NCI-H748 treated with DMSO at 0.1 percent for 48 hours (cell line): ENCODE data around the gene SLC35A2.

Experiments
- DNase-seq: peaks from one replicate; lab custom pipeline; 2025; lab: John Stamatoyannopoulos, UW

Gene SLC35A2

GRCh38 chrX:48911412-48912182, at the start of gene SLC35A2:
TSS of gene SLC35A2 (minus strand) at chrX:48911646. CDS start at chrX:48911636, 10 bp downstream.
- DNase-seq, result peak; percentile 76

DNA sequence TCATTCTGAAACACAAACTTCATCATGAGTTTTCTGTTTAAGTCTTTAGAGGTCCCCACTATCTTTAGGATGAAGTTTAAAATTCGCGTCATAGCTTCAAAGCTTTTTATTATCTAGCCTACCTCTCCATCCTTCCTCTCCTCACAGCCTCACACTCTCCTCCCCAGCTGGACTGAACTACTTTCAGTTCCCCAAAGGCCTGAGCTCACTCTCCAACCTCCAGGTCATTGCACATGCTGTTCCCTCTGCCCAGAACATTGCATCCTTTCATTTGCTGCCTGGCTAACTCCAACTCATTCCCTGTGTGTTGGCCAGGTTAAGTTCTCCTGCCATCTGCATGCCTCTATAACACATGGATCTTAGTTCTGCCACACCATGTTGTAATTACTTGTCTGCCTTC, 48.8 kb upstream of the SLC35A2 start:
- no peak for DNase-seq

DNA sequence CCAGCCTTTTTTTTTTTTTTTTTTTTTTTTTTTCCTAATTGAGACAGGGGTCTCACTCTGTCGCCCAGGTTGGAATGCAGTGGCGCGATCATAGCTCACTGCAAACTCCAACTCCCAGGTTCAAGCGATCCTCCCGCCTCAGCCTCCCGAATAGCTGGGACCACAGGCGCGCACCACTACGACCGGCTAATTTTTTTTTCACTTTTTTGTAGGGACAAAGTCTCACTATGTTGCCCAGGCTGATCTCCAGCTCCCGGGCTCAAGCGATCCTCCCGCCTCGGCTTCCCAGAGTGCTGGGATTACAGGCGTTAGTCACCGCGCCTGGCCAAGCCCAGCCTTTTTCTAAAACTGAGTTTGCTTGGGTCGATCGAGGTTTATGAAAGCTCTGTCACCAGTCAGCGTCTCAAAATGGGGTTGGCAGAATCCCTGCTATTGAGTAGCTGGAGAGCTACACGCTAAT, 47.2 kb upstream of the SLC35A2 start:
- DNase-seq, result no peak

DNA sequence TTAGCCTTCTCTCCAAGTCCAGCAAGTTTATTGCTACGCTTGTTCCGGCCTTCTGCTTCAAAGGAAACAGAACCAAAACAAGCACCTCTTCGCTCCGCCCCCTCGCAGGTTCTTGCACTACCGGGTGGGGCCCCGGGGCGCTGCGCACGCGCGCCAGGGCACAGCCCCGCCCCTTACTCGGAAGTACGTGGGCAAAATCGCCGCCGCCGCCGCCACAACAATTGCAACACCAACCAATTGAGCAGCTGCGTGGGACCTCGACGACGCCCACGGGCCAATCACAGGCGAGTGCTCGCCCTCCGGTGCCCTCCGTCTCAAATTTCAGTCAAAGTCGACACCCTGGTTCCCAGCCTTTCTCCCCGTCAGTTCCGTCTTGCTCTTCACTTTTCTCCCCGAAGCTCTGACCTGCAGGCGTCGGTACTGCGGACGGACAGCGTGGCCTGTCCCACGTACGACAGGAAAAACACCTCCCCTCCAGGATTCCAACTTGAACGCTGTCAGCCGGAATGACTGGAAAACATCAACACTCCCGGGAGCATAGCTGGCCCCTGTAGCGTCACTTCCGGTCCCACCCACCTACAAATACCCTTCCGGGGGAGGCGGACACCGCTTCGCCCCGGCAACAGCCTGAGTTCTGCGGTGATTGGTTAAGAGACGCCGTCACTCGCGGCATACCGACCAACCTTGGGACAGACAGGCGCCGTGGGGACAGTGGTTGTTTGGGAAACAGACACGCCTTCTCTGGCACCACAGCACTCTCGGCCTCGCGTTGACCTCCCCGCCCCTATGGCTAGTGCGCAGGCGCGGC, 46.6 kb upstream of the SLC35A2 start:
- DNase-seq, result peak; percentile 88

DNA sequence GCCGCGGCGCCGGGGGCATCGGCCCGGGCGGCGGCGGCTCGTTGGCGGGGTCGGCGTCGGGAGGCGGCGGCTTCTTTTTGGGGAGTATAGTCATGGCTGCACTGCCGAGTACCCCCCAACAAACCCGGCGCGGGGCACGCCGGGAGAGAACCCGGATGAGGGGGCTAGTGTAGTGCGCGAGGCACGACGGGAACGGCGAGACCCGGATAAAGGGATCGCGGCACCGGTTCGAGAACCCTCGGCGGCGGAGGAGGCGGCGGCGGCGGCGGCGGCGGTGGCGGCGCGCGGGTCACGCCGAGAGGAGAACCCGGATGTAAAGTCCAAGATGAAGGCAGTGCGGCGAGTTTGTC, 46.0 kb upstream of the SLC35A2 start, which contains the start of gene OTUD5:
Gene OTUD5, minus strand, starts transcription at position 131 of the 350 bp plus-strand sequence. Its CDS starts 37 bp downstream, at position 94.
- peak; percentile 33 for DNase-seq

- no peak for DNase-seq
Measured at GRCh38 chrX:48956728-48957414, 45.4 kb upstream of the SLC35A2 start.

DNA sequence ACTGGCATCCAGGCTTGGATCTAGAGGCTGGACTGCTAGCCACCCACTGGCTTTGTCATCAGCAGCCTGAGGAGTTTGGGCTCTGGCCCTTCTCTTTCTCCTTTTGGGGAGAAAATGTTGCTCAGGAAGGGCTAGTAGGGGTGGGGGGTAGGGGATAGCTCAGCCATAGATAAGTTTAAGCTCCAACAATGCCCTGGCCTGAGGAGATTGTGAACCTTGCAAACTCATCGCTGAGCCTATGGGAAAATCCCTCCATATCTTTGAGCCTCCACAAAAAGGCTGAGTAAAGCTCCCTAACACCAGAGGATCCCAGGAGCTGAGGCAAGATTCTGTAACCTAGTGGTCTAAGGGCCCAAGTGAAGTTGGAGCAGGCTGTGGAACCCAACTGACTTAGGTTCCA, 37.1 kb upstream of the SLC35A2 start:
- DNase-seq, result no peak

GRCh38 chrX:48945517-48946348, 34.3 kb upstream of the SLC35A2 start:
- peak; percentile 3 for DNase-seq

DNA sequence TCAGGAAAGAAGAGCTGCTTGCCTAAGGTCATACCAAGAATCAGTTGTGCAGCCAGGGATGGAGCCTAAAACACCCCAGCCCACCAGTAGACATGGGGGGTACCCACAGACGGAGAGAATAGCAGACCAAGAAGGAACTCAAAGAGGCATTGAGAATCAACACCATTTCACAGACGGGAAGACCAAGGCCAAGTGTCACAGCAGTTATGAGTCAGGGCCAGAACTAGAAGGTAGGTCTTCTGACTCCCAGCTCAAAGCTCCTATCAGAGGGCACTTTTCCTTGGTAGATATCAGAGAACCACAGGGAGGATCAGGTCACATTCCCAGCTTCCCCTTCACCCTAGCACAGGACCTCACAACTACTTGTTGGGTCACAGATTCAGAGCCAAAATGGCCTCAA, 31.4 kb upstream of the SLC35A2 start:
- DNase-seq, result no peak

DNA sequence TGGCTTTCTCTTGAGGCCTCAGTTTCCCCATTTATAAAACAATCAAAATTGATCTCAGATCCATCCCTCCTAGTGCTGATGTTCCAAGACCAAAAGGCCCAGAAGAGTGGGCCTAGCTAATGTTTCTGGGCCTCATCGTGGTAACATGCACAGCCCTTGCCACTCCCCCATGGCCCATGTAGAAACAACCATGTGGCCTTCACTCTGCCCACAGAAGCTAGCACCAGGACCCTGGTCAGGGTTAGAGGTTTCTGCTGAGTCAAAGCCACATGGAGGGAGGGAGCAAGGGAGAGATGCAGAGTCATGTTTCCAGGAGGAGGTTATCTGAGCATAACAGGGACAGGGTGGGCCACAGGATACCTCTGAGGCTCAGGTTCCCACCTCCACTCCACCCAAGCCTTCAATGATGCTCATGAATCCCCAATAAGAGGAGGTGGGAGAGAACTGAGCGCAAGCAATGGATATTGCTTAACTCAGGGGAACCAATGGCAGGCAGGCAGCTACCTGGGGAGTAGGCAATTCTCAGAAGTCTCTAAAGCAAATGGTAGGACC, 29.0 kb upstream of the SLC35A2 start:
- DNase-seq, result no peak

DNA sequence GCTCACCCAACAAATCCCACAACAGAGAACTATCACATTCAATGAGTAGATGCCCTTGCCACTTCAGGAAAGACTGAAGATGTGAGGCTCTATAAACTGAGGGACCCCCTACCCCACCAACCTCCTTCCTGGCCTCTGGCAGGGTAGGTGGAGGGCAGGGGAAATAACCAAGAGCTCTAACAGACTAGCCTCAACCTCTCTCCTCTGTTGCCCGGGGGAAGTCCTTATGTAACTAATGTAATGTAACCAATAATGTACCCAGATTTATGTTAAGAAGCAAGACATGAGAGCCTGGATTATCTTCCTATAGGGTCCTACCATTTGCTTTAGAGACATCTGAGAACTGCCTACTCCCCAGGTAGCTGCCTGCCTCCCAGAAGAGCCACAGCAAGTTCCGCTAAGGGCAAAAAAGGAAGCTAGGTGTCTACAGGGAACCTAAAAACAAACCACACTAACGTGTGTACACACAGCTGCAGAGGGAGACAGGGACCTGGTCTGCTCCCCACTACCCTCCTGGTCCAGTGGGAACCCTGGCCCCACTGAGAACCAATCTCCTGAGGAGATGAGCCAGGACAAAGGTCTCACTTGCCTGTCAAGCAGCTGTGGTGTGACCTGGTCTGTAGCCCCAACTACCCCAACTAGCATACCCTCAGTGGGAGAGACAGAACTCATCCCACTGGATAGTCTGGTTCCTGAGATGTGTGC, 28.2 kb upstream of the SLC35A2 start:
- no peak for DNase-seq

GRCh38 chrX:48938721-48939425, 27.4 kb upstream of the SLC35A2 start:
- DNase-seq, result no peak

DNA sequence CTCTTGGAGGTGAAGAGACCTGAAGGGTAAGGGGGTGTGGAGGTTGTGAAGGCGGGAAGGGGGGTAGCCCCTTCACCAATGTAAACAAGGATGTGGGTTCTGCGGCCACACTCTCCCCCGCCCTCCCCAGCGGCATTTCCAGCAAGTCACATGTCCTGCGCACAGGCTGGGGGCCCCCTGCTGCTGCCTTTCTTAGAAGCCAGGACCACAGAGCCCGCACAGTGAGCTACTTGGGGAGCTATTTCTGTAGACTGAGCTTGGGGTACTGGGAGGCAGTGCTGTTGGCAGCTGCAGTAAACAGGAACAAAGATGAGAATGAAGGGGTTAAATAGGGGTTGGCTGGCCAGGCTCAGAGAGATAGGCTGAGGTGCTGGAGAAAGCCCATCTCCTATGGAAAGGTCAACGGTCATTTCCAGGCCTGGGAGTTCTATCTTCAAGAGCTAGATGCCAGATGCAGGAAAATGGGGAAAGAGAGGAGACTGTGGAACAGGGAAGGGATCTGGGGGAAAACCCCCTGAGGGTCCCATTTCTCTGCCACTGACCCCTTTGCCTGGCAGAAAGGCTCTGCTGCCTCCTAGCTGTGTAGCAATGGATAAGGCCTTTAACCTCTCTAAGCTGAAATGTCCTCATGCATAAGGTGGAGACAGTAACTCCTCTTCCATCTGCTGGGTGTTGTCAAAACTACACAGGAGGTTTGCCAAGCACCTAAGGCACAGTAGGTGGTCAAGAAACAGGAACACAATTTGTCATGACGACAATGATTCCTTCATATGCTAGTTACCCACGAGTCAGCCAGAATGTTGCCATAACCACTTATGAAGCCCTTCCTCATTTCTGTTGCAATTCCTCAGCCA, 25.8 kb upstream of the SLC35A2 start:
- no peak for DNase-seq

DNA sequence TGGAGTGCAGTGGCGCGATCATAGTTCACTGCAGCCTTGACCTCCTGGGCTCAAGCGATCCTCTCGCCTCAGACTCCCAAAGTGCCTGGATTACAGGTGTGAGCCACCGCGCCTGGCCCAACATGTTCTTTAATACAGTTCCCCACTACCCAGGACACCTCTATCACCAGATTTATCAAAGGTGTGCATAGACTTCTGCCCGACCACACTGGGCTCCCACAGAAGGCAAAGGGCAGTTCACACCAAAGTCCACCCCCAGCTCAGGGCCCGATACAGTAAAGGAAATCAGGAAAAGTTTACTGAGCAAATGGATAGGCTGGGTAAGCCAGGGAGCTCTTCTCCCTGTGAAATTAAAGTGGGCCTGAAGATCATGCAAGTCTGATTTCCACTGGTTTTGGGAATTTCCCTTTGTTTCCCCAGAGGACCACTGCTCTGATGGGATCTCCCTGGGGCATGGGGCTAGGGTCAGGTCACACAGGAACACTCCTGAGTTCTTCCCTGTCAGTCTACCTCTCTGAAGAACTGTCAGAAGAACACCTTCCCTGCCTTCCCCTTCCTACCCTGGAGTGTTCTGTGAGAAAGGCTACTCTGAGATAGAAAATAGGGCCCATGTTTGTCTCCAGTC, 25.1 kb upstream of the SLC35A2 start:
- DNase-seq, result no peak

DNA sequence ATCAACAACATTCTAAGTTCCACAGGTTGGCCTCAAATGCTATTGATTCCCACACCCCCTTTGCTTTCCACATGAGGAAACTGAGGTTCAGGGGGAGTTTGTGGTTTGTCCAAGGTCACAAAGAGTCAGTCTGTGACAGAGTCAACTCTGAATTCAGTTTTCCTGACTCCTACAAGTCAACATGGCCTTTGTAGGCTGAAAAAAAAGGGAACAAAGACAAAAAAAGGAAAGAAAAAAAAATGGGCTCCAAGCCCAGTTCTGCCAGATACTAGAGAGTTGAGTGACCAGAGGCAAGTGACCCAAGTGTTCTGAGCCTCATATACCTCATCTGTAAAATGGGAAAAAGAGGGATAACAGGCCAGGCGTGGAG, 23.8 kb upstream of the SLC35A2 start:
- no peak for DNase-seq

GRCh38 chrX:48934581-48935300, 23.3 kb upstream of the SLC35A2 start:
- no peak for DNase-seq

GRCh38 chrX:48933757-48934156, 22.3 kb upstream of the SLC35A2 start:
- DNase-seq, result no peak
